Suprapubic skin (tissue), 4 donors: Measurements from ENCODE around the gene FOXP4. TPM values are rescaled to one million over a fixed set of nuclear protein-coding genes. Genes with fewer than 3 reads are reported as not detected.
A peak's percentile ranks its signal among the peaks of the same experiment; 100 is the strongest.

Source experiments
- DNase-seq, 2 donors: peaks; one replicate each; pipeline ENCODE4 v3.0.0-alpha.2; 2019; ENCODE audit warnings: low spot score in 2 of 2
- H3K27ac ChIP-seq: fragments of 200-600 bp; sonication (generic); one replicate; pipeline ENCODE4 v1.5.1; 2019
- H3K27me3 ChIP-seq: fragments of 200-600 bp; sonication (generic); one replicate; pipeline ENCODE4 v1.5.1; 2019
- H3K36me3 ChIP-seq: fragments of 200-600 bp; sonication (generic); one replicate; pipeline ENCODE4 v1.5.1; 2019
- H3K4me1 ChIP-seq: fragments of 200-600 bp; sonication (generic); one replicate; pipeline ENCODE4 v1.5.1; 2019
- H3K4me3 ChIP-seq: fragments of 200-600 bp; sonication (generic); one replicate; pipeline ENCODE4 v1.5.1; 2019; ENCODE audit warnings: mild to moderate bottlenecking
- H3K9me3 ChIP-seq: fragments of 200-600 bp; sonication (generic); one replicate; pipeline ENCODE4 v1.5.1; 2019
- CTCF ChIP-seq, 2 donors: fragments of 200-600 bp in 1 of 2; fragments of 450-650 bp in 1 of 2; sonication (generic) in 1 of 2; IDR thresholded peaks; one replicate each; pipeline ENCODE4 v1.5.1; 2016 to 2019; ENCODE audit warnings: antibody characterized with exemption in 2 of 2, mild to moderate bottlenecking in 1 of 2, moderate library complexity in 1 of 2
- EP300 ChIP-seq: sonication (generic); formaldehyde crosslinking; IDR thresholded peaks from one replicate; pipeline ENCODE4 v1.6.1; 2017; ENCODE audit warnings: antibody characterized with exemption
- POLR2A ChIP-seq, 2 donors: fragments of 450-650 bp; IDR thresholded peaks; one replicate each; pipeline ENCODE4 v1.6.1; 2017; ENCODE audit warnings: antibody characterized with exemption in 2 of 2, mild to moderate bottlenecking in 2 of 2, moderate library complexity in 2 of 2
- POLR2AphosphoS5 ChIP-seq, 3 donors: sonication (generic); formaldehyde crosslinking; IDR thresholded peaks; one replicate each; pipeline ENCODE4 v1.6.1; 2017; ENCODE audit warnings: antibody characterized with exemption in 3 of 3
- WGBS: methylation state at CpG from one replicate; pipeline ENCODE4 v1.1.5; 2018; 5-methylcytosine and 5-hydroxymethylcytosine counted together
- total RNA-seq, 4 donors: library from RNA; depleted of rRNA; stranded (reverse); fragments of >200 nt; gene quantifications; one replicate each; pipeline ENCODE4 v1.1.0, GENCODE V29; 2016

Gene FOXP4
- total RNA-seq, 4 donors from 2014 or later: 8.1 to 12.1 (median 10.4) TPM

GRCh38 chr6:41646026-41646795, 100.0 kb downstream of the FOXP4 start:
- TF ChIP-seq CTCF (IDR thresholded peaks at IDR 0.05): no peak
- no peak for TF ChIP-seq POLR2AphosphoS5 (IDR thresholded peaks at IDR 0.05)
- no peak for TF ChIP-seq POLR2A (IDR thresholded peaks at IDR 0.05)
- TF ChIP-seq EP300: no peak
- Histone ChIP-seq H3K4me1 (peaks cover 10% of the 10 kb centered on the region), H3K9me3 (no peaks in the 10 kb centered on the region), H3K27me3 (no peaks in the 10 kb centered on the region), H3K27ac (no peak overlapping the region), H3K36me3 (peaks cover 3% of the 10 kb centered on the region), H3K4me3 (no peak overlapping the region)
- DNase-seq: peak in 1 of 2 donors; percentile 50
- WGBS: 77% methylated on average over 12 of the region's 14 CpGs

DNA sequence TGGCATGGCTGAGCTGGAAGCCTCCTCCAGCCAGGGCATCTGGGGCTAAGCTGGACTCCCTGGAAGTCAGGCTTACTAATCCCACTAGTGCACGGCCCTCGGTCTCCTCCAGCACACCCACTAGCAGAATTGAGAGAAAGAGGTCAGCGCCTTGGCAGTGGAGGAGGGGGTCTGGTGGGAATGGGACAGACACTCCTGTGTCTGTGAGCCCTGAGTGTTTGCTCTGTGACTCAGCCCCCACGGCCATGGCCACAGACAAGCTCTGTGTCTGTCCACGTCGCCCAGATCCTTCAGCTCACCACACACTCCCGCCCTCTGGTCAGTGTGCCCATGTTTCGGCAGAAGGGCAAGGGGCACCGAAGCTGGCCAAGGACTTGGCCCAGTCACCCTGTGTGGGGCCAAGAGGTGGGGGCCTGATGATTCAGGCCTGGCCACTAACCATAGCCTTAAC, 100.9 kb downstream of the FOXP4 start:
- 87% methylated on average over 5 of the region's 9 CpGs for WGBS
- TF ChIP-seq EP300 (no peak), POLR2AphosphoS5 (IDR thresholded peaks at IDR 0.05) (no peak), POLR2A (IDR thresholded peaks at IDR 0.05) (no peak), CTCF (IDR thresholded peaks at IDR 0.05) (no peak)
- no peak for DNase-seq
- H3K27ac ChIP-seq: no peak overlapping the region
- peaks cover 10% of the 10 kb centered on the region for H3K4me1 ChIP-seq
- no peak overlapping the region for H3K4me3 ChIP-seq
- H3K27me3 ChIP-seq: no peaks in the 10 kb centered on the region
- no peaks in the 10 kb centered on the region for H3K9me3 ChIP-seq
- H3K36me3 ChIP-seq: peaks cover 3% of the 10 kb centered on the region

GRCh38 chr6:41648070-41648585, 101.9 kb downstream of the FOXP4 start:
- TF ChIP-seq CTCF (IDR thresholded peaks at IDR 0.05): no peak
- TF ChIP-seq POLR2AphosphoS5 (IDR thresholded peaks at IDR 0.05): no peak
- TF ChIP-seq EP300: no peak
- Histone ChIP-seq H3K9me3 (no peaks in the 10 kb centered on the region), H3K4me3 (no peak overlapping the region), H3K36me3 (peaks cover 3% of the 10 kb centered on the region), H3K27ac (no peak overlapping the region), H3K4me1 (peaks cover 10% of the 10 kb centered on the region), H3K27me3 (no peaks in the 10 kb centered on the region)
- 78% methylated on average over 7 of the region's 7 CpGs for WGBS
- no peak for DNase-seq

DNA sequence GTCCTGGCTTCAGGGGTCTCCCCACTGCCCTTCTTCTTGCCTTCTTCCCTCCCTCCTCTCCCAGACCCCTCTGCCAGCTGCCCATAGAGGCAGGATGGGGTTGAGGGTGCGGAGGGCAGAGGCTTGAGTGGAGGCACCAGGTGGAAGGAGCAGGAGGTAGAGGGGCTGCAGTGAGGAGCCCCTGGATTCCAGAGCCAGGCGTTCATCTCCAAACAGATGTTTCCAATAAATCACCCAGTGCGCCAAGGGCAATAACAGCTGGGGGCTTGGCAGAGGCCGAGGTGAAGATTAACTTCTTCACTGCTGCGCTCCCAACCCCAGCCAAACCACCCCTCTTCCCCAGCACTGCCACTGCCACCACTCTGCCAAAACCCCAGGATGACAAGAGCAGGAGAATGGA, 102.7 kb downstream of the FOXP4 start:
- H3K4me1 ChIP-seq: peaks cover 10% of the 10 kb centered on the region
- no peaks in the 10 kb centered on the region for H3K27me3 ChIP-seq
- WGBS: 73% methylated on average over 4 of the region's 5 CpGs
- no peak overlapping the region for H3K4me3 ChIP-seq
- DNase-seq: no peak
- H3K27ac ChIP-seq: no peak overlapping the region
- no peaks in the 10 kb centered on the region for H3K9me3 ChIP-seq
- TF ChIP-seq EP300: no peak
- TF ChIP-seq POLR2A (IDR thresholded peaks at IDR 0.05): no peak
- TF ChIP-seq POLR2AphosphoS5 (IDR thresholded peaks at IDR 0.05): no peak
- no peak for TF ChIP-seq CTCF (IDR thresholded peaks at IDR 0.05)
- H3K36me3 ChIP-seq: peaks cover 3% of the 10 kb centered on the region

- H3K27ac ChIP-seq: no peak overlapping the region
- no peaks in the 10 kb centered on the region for H3K9me3 ChIP-seq
- TF ChIP-seq POLR2AphosphoS5 (IDR thresholded peaks at IDR 0.05): no peak
- no peak for TF ChIP-seq CTCF (IDR thresholded peaks at IDR 0.05)
- TF ChIP-seq EP300: no peak
- no peak for TF ChIP-seq POLR2A (IDR thresholded peaks at IDR 0.05)
- H3K4me3 ChIP-seq: no peak overlapping the region
- no peak for DNase-seq
- 84% methylated on average over 7 of the region's 10 CpGs for WGBS
- peaks cover 3% of the 10 kb centered on the region for H3K36me3 ChIP-seq
- peaks cover under 1% of the 10 kb centered on the region for H3K27me3 ChIP-seq
- H3K4me1 ChIP-seq: peaks cover 3% of the 10 kb centered on the region
Observed at GRCh38 chr6:41649596-41649995, 103.4 kb downstream of the FOXP4 start.
